ENCODE results near the gene KIAA0930.

GRCh38 chr22:45278125-45278524 lies 37.4 kb upstream of the KIAA0930 start:
- TF ChIP-seq EZH2 (IDR thresholded peaks at IDR 0.05; ENCODE audit: insufficient read depth, low read length) = no peak
- no peak for TF ChIP-seq CTCF (IDR thresholded peaks at IDR 0.05; ENCODE audit: insufficient read depth, low read depth, low read length)

Data from astrocyte (in vitro differentiated cells and primary cell).